Neural crest cell (in vitro differentiated cells): ENCODE data around the gene PPP4R4. TPM values are rescaled to one million over a fixed set of nuclear protein-coding genes. Genes with fewer than 3 reads are reported as not detected.

ENCODE experiments used
- DNase-seq: peaks from one replicate; pipeline ENCODE4 v3.0.0; 2021; ENCODE audit warnings: low read depth, mixed read lengths, low spot score
- H3K27ac Mint-ChIP-seq: one replicate; pipeline ENCODE4 v1.8.0; 2021; ENCODE audit warnings: mild to moderate bottlenecking, mixed read lengths; ENCODE audit not compliant: unreplicated experiment
- H3K27me3 Mint-ChIP-seq: 2 replicates; pipeline ENCODE4 v1.8.0; 2021; ENCODE audit warnings: low read depth, mild to moderate bottlenecking, mixed read lengths
- H3K36me3 Mint-ChIP-seq: 2 replicates; pipeline ENCODE4 v1.8.0; 2021; ENCODE audit warnings: low read depth, mild to moderate bottlenecking, mixed read lengths
- H3K4me1 Mint-ChIP-seq: 2 replicates; pipeline ENCODE4 v1.8.0; 2021; ENCODE audit warnings: mixed read lengths
- H3K4me3 Mint-ChIP-seq: one replicate; pipeline ENCODE4 v1.8.0; 2021; ENCODE audit warnings: mild to moderate bottlenecking, mixed read lengths
- H3K9me3 Mint-ChIP-seq: 2 replicates; pipeline ENCODE4 v1.8.0; 2021; ENCODE audit warnings: mixed read lengths
- total RNA-seq: library from RNA; stranded (reverse); gene quantifications from 2 replicates; pipeline ENCODE4 v1.2.1, GENCODE V29; 2021
- TF ChIP-seq, protein P1 (sequence below): fragments of 200-600 bp; sonication (generic); conservative IDR thresholded peaks from 2 replicates; pipeline ENCODE4 v1.5.0; 2021; ENCODE audit warnings: antibody characterized with exemption, mild to moderate bottlenecking

The PPP4R4 gene
- total RNA-seq, 1 donor from 2014 or later, result 1.6 TPM

DNA sequence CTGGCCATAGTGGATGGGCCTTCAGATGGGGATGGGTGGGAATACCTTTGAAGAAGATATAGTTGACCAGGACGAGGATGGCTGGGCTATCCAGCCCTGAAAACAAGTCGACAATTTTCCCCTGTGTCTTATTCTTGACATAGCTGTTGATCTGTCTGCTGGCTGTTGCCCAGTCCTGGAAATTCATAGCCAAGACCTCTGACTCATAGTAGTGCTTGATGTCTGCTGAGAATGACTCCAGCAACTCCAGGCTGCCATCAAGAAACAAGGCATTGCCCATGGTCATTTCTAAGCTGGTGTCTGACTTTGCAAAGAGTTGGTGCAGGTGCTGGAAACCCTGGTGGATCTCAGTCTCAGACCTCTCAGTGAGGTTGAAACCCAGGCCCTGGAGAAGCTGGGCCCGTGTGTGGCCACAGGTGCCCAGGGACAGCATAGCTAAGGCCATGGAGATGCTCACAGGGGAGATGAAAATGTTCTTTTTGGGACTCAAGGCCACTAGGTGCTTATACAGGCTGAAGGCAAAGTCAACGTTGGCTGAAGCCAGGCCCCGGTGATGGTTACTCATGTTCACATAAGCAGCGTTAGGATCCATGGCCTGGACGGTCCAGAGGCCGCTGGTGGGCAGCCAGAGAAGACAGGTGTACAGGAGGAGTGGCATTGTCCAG is 140.0 kb downstream of the PPP4R4 start:
- Mint-ChIP-seq H3K4me1 (no peaks in the 10 kb centered on the region), H3K4me3 (no peak overlapping the region), H3K36me3 (no peaks in the 10 kb centered on the region), H3K9me3 (no peaks in the 10 kb centered on the region), H3K27me3 (no peaks in the 10 kb centered on the region), H3K27ac (peak overlapping the region; percentile 23)
- TF ChIP-seq, protein P1, sequence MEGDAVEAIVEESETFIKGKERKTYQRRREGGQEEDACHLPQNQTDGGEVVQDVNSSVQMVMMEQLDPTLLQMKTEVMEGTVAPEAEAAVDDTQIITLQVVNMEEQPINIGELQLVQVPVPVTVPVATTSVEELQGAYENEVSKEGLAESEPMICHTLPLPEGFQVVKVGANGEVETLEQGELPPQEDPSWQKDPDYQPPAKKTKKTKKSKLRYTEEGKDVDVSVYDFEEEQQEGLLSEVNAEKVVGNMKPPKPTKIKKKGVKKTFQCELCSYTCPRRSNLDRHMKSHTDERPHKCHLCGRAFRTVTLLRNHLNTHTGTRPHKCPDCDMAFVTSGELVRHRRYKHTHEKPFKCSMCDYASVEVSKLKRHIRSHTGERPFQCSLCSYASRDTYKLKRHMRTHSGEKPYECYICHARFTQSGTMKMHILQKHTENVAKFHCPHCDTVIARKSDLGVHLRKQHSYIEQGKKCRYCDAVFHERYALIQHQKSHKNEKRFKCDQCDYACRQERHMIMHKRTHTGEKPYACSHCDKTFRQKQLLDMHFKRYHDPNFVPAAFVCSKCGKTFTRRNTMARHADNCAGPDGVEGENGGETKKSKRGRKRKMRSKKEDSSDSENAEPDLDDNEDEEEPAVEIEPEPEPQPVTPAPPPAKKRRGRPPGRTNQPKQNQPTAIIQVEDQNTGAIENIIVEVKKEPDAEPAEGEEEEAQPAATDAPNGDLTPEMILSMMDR, result no peak
- no peak for DNase-seq

DNA sequence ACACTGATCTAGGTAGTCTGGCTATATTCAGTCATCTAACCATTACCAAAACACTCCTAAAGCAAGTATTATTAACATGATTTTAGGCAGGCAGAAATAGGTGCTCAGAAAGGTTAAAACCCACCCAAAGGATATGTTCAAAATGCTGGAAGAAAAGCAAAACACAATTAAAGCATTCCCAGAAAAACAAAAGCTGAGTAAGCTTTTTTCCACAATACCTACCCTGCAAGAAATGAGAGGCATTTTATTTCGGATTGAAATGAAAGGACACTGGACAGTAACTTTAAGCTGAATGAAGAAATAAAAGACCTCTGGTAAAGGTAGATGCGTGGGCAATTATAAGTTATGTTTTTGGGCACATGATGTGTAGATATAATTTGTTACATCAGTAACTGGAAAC is 140.8 kb downstream of the PPP4R4 start:
- no peaks in the 10 kb centered on the region for H3K36me3 Mint-ChIP-seq
- H3K27ac Mint-ChIP-seq, result no peak overlapping the region
- no peaks in the 10 kb centered on the region for H3K9me3 Mint-ChIP-seq
- H3K27me3 Mint-ChIP-seq, result no peaks in the 10 kb centered on the region
- H3K4me3 Mint-ChIP-seq, result no peak overlapping the region
- TF ChIP-seq, protein P1, result no peak
- no peak for DNase-seq
- H3K4me1 Mint-ChIP-seq, result no peaks in the 10 kb centered on the region

DNA sequence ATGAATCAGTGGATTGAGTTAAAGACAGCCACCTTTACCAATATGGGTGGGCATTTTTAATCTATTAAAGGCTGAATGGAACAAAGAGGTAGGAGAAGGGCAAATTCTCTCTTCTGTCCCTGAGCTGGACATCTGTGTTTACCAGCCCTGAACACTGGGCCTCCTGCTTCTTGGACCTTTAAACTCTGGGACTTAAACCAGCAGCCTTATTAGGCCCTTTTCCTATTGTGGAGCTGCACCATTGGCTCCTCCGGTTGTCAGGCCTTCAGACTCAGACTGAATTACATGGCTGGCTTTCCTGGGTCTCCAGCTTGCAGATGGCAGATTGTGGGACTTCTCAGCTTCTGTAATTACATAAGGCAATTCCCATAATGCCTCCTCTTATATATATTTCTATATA is 142.6 kb downstream of the PPP4R4 start:
- no peaks in the 10 kb centered on the region for H3K27me3 Mint-ChIP-seq

DNA sequence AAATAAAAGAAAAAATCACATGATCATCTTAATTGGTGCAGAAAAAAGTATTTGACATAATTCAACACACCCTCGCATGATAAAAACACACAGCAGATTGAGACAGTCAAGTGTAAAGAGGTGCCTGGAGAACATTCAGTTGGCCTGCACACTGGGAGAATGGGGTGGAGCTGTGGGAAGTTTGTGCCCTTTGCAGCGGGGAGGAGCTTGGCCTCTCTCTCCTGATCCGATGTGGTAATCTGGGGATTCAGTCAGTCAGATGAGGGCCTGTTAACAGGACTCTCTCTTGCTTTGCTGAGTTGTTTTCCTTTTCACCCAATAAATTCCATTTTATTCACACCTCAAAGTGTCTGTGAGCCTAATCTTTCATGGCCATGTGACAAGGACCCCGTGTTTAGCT is 143.1 kb downstream of the PPP4R4 start:
- no peak overlapping the region for H3K4me3 Mint-ChIP-seq
- H3K9me3 Mint-ChIP-seq, result no peaks in the 10 kb centered on the region
- no peak for DNase-seq
- H3K27me3 Mint-ChIP-seq, result no peaks in the 10 kb centered on the region
- no peaks in the 10 kb centered on the region for H3K36me3 Mint-ChIP-seq
- H3K27ac Mint-ChIP-seq, result no peak overlapping the region
- TF ChIP-seq, protein P1, result no peak
- no peaks in the 10 kb centered on the region for H3K4me1 Mint-ChIP-seq

More for the DNA sequence above, 142.6 kb downstream of the PPP4R4 start:
- no peak overlapping the region for H3K27ac Mint-ChIP-seq
- no peak for DNase-seq
- TF ChIP-seq, protein P1, result no peak
- no peaks in the 10 kb centered on the region for H3K36me3 Mint-ChIP-seq
- no peak overlapping the region for H3K4me3 Mint-ChIP-seq
- H3K9me3 Mint-ChIP-seq, result no peaks in the 10 kb centered on the region
- no peaks in the 10 kb centered on the region for H3K4me1 Mint-ChIP-seq

DNA sequence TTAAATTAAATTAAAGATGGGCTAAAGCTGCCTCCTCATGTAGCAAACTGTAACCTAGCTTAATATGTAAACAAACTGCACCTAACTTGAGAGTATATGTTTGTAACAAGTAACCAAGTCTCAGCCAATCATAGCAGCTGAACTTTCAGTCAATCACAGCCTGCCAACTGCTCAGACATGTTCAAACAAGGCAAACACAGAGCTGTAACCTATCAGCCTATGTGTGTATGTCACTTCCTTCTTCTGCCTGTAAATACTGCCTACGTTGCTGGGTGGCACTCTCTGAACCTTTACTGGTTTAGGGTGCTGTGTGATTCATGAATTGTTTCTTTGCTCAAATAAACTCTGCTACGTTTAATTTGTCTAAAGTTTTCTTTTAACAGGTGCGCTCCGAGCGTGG is 146.1 kb downstream of the PPP4R4 start:
- H3K36me3 Mint-ChIP-seq, result no peaks in the 10 kb centered on the region
- H3K27ac Mint-ChIP-seq, result no peak overlapping the region
- H3K27me3 Mint-ChIP-seq, result peaks cover 2% of the 10 kb centered on the region
- no peaks in the 10 kb centered on the region for H3K9me3 Mint-ChIP-seq
- DNase-seq, result no peak
- TF ChIP-seq, protein P1, result no peak
- H3K4me1 Mint-ChIP-seq, result no peaks in the 10 kb centered on the region
- no peak overlapping the region for H3K4me3 Mint-ChIP-seq
